Trophoblast cell (in vitro differentiated cells and primary cell): ENCODE data around the gene SERPINA4.
"Not testable (repeated sequence)": the region's sequence is repeated elsewhere in the genome, so short reads cannot be mapped to it uniquely, and the experiment has no call there.

Source experiments
- DNase-seq, 2 donors: peaks; one replicate each; pipeline ENCODE4 v3.0.0-alpha.2; 2016
- H2AFZ ChIP-seq: 2 replicates; pipeline ENCODE4 v1.6.1; 2013; ENCODE audit warnings: low read length, moderate library complexity, mild to moderate bottlenecking; ENCODE audit not compliant: insufficient read depth, poor library complexity
- H2AK5ac ChIP-seq: 2 replicates; pipeline ENCODE4 v1.6.1; 2013; ENCODE audit warnings: mild to moderate bottlenecking, low read length
- H2BK120ac ChIP-seq: 2 replicates; pipeline ENCODE4 v1.6.1; 2013; ENCODE audit warnings: low read length, mild to moderate bottlenecking, moderate library complexity; ENCODE audit not compliant: insufficient read depth, poor library complexity
- H2BK12ac ChIP-seq: 2 replicates; pipeline ENCODE4 v1.6.1; 2013; ENCODE audit warnings: mild to moderate bottlenecking, low read length, moderate library complexity
- H2BK5ac ChIP-seq: 2 replicates; pipeline ENCODE4 v1.6.1; 2013; ENCODE audit warnings: low read length, low read depth, moderate library complexity, mild to moderate bottlenecking; ENCODE audit not compliant: poor library complexity
- H3K14ac ChIP-seq: 2 replicates; pipeline ENCODE4 v1.6.1; 2013; ENCODE audit warnings: mild to moderate bottlenecking, low read length
- H3K18ac ChIP-seq: 2 replicates; pipeline ENCODE4 v1.6.1; 2013; ENCODE audit warnings: mild to moderate bottlenecking, low read length
- H3K23ac ChIP-seq: 2 replicates; pipeline ENCODE4 v1.6.1; 2013; ENCODE audit warnings: low read length
- H3K27ac ChIP-seq: 2 replicates; pipeline ENCODE4 v1.5.1; 2013; ENCODE audit warnings: low read depth, mild to moderate bottlenecking, inconsistent platforms, low read length, moderate library complexity
- H3K27me3 ChIP-seq: 2 replicates; pipeline ENCODE4 v1.6.1; 2013; ENCODE audit warnings: inconsistent platforms, mild to moderate bottlenecking, low read length, moderate library complexity; ENCODE audit not compliant: insufficient read depth
- H3K36me3 ChIP-seq, 2 experiments: 1 replicate in 1 of 2; 2 replicates in 1 of 2; pipeline ENCODE4 v1.6.1; 2013; ENCODE audit warnings: low read length in 2 of 2, mild to moderate bottlenecking in 2 of 2, moderate library complexity in 1 of 2; ENCODE audit not compliant: insufficient read depth in 2 of 2, control insufficient read depth in 1 of 2
- H3K4ac ChIP-seq: 2 replicates; pipeline ENCODE4 v1.6.1; 2013; ENCODE audit warnings: low read depth, mild to moderate bottlenecking, low read length, moderate library complexity
- H3K4me1 ChIP-seq, 2 experiments: 1 replicate in 1 of 2; 2 replicates in 1 of 2; pipeline ENCODE4 v1.6.1; 2013; ENCODE audit warnings: low read length in 2 of 2, mild to moderate bottlenecking in 2 of 2, moderate library complexity in 1 of 2; ENCODE audit not compliant: insufficient read depth in 2 of 2, control insufficient read depth in 1 of 2
- H3K4me2 ChIP-seq: 2 replicates; pipeline ENCODE4 v1.6.1; 2013; ENCODE audit warnings: inconsistent platforms, mild to moderate bottlenecking, low read length, moderate library complexity
- H3K4me3 ChIP-seq: 2 replicates; pipeline ENCODE4 v1.5.1; 2013; ENCODE audit warnings: mild to moderate bottlenecking, low read depth, low read length, inconsistent platforms
- H3K79me1 ChIP-seq: one replicate; pipeline ENCODE4 v1.6.1; 2013; ENCODE audit warnings: low read length
- H3K79me2 ChIP-seq: 2 replicates; pipeline ENCODE4 v1.6.1; 2013; ENCODE audit warnings: low read length, mild to moderate bottlenecking; ENCODE audit not compliant: control insufficient read depth, insufficient read depth, poor library complexity
- H3K9ac ChIP-seq: 2 replicates; pipeline ENCODE4 v1.6.1; 2013; ENCODE audit warnings: mild to moderate bottlenecking, low read length
- H3K9me3 ChIP-seq: 2 replicates; pipeline ENCODE4 v1.6.1; 2013; ENCODE audit warnings: low read depth, mild to moderate bottlenecking, control low read depth, inconsistent platforms, low read length; ENCODE audit not compliant: insufficient read depth
- H4K12ac ChIP-seq: 2 replicates; pipeline ENCODE4 v1.6.1; 2013; ENCODE audit warnings: low read depth, mild to moderate bottlenecking, low read length, moderate library complexity
- H4K8ac ChIP-seq: 2 replicates; pipeline ENCODE4 v1.6.1; 2013; ENCODE audit warnings: low read depth, mild to moderate bottlenecking, low read length, moderate library complexity
- H4K91ac ChIP-seq: one replicate; pipeline ENCODE4 v1.6.1; 2013; ENCODE audit warnings: low read depth, mild to moderate bottlenecking, low read length, moderate library complexity
- WGBS: extraction: QIAGEN DNeasy Blood & Tissue Kit; methylation state at CpG from one replicate; pipeline ENCODE4 v1.1.7; 2013; ENCODE audit warnings: missing lambda C conversion rate; ENCODE audit not compliant: insufficient read length, insufficient coverage; ENCODE audit errors: extremely low coverage; 5-methylcytosine and 5-hydroxymethylcytosine counted together

Gene SERPINA4

GRCh38 chr14:94574336-94574735, 13.1 kb downstream of the SERPINA4 start:
- H3K79me2 ChIP-seq: no peaks in the 10 kb centered on the region

GRCh38 chr14:94575730-94576585, 14.7 kb downstream of the SERPINA4 start:
- Histone ChIP-seq H3K36me3 (no peaks in the 10 kb centered on the region), H4K12ac (no peak overlapping the region), H3K14ac (no peak overlapping the region), H3K4me2 (no peak overlapping the region), H3K4me3 (no peak overlapping the region), H2BK12ac (no peak overlapping the region), H2BK120ac (no peak overlapping the region), H3K9ac (no peak overlapping the region), H2AFZ (no peak overlapping the region), H3K9me3 (no peaks in the 10 kb centered on the region), H3K27ac (no peak overlapping the region), H3K4me1 (peaks cover 5 to 9% of the 10 kb centered on the region in 2 experiments), H3K23ac (no peak overlapping the region), H2BK5ac (no peak overlapping the region), H2AK5ac (no peak overlapping the region), H3K4ac (no peak overlapping the region), H4K8ac (no peak overlapping the region), H3K79me2 (no peaks in the 10 kb centered on the region), H3K18ac (no peak overlapping the region), H4K91ac (no peak overlapping the region), H3K27me3 (no peaks in the 10 kb centered on the region), H3K79me1 (no peaks in the 10 kb centered on the region)
- no CpG with 5 or more reads among the region's 5 CpGs for whole genome bisulfite sequencing
- no peak for DNase-seq

More at GRCh38 chr14:94574336-94574735, 13.1 kb downstream of the SERPINA4 start:
- Histone ChIP-seq H4K91ac (no peak overlapping the region), H3K9me3 (no peaks in the 10 kb centered on the region), H4K12ac (no peak overlapping the region), H3K9ac (no peak overlapping the region), H3K4me2 (no peak overlapping the region), H3K79me1 (no peaks in the 10 kb centered on the region), H3K36me3 (no peaks in the 10 kb centered on the region), H3K27me3 (no peaks in the 10 kb centered on the region), H2BK120ac (no peak overlapping the region), H4K8ac (no peak overlapping the region), H2AFZ (no peak overlapping the region), H3K4ac (no peak overlapping the region), H2BK12ac (no peak overlapping the region), H2AK5ac (no peak overlapping the region), H3K27ac (no peak overlapping the region), H2BK5ac (no peak overlapping the region), H3K4me3 (no peak overlapping the region), H3K18ac (no peak overlapping the region), H3K14ac (no peak overlapping the region), H3K4me1 (peaks cover 5 to 9% of the 10 kb centered on the region in 2 experiments), H3K23ac (no peak overlapping the region)
- DNase-seq: no peak
- WGBS: no CpG with 5 or more reads among the region's 3 CpGs

- not testable (repeated sequence) for H2AK5ac ChIP-seq, H3K79me1 ChIP-seq, H3K79me2 ChIP-seq, H4K91ac ChIP-seq, H3K9ac ChIP-seq, H3K27me3 ChIP-seq, H3K36me3 ChIP-seq, H2BK120ac ChIP-seq, H3K9me3 ChIP-seq, H3K4me2 ChIP-seq, H4K8ac ChIP-seq, H3K4me3 ChIP-seq, H3K4me1 ChIP-seq, H2BK5ac ChIP-seq, H4K12ac ChIP-seq, H3K18ac ChIP-seq, H3K23ac ChIP-seq, H3K27ac ChIP-seq, H3K14ac ChIP-seq, H3K4ac ChIP-seq, H2BK12ac ChIP-seq, DNase-seq, H2AFZ ChIP-seq
These were observed 16.2 kb downstream of the SERPINA4 start for GRCh38 chr14:94577472-94577871.

- Histone ChIP-seq H3K27me3 (no peaks in the 10 kb centered on the region), H3K27ac (no peak overlapping the region), H4K12ac (no peak overlapping the region), H2AK5ac (no peak overlapping the region), H2BK120ac (no peak overlapping the region), H2BK5ac (no peak overlapping the region), H4K8ac (no peak overlapping the region), H3K4me1 (no peaks in the 10 kb centered on the region), H4K91ac (no peak overlapping the region), H3K79me2 (no peaks in the 10 kb centered on the region), H3K9ac (no peak overlapping the region), H3K14ac (no peak overlapping the region), H3K4me2 (no peak overlapping the region), H3K4me3 (no peak overlapping the region), H3K18ac (no peak overlapping the region), H2AFZ (no peak overlapping the region), H3K36me3 (no peaks in the 10 kb centered on the region), H3K23ac (no peak overlapping the region), H3K4ac (no peak overlapping the region), H3K79me1 (no peaks in the 10 kb centered on the region), H3K9me3 (peaks cover 3% of the 10 kb centered on the region), H2BK12ac (no peak overlapping the region)
- DNase-seq: no peak
- no CpG with 5 or more reads among the region's 6 CpGs for WGBS
These were observed 17.5 kb downstream of the SERPINA4 start for GRCh38 chr14:94578712-94579111.
